ENCODE measurements around the gene FOXF1.

The FOXF1 gene

GRCh38 chr16:86541560-86541959, 31.2 kb downstream of the FOXF1 start:
- H2AFZ ChIP-seq (ENCODE audit: low read length) = no peak overlapping the region
- H3K9me2 ChIP-seq (replicated peaks; ENCODE audit: insufficient read depth, low read length) = no peaks in the 10 kb centered on the region
- no peaks in the 10 kb centered on the region for H3K27me3 ChIP-seq (replicated peaks; ENCODE audit: insufficient read depth, low read length)
- no peaks in the 10 kb centered on the region for H3K36me3 ChIP-seq (replicated peaks; ENCODE audit: insufficient read depth, low read length)
- H3K27ac ChIP-seq (ENCODE audit: low read length) = no peak overlapping the region
- TF ChIP-seq CTCF (IDR thresholded peaks at IDR 0.05; ENCODE audit: low read length) = no peak
- no peaks in the 10 kb centered on the region for H4K20me1 ChIP-seq (ENCODE audit: insufficient read depth, low read length)
- no peaks in the 10 kb centered on the region for H3K9me3 ChIP-seq (replicated peaks; ENCODE audit: insufficient read depth, low read length)
- no peak overlapping the region for H3K9ac ChIP-seq (ENCODE audit: low read length)
- DNase-seq = no peak
- H3K4me3 ChIP-seq (ENCODE audit: low read length) = no peak overlapping the region
- no peaks in the 10 kb centered on the region for H3K79me2 ChIP-seq (ENCODE audit: low read length)
- H3K4me1 ChIP-seq (ENCODE audit: low read length) = no peaks in the 10 kb centered on the region
- H3F3A ChIP-seq (ENCODE audit: insufficient read depth, low read length) = no peaks in the 10 kb centered on the region
- H3K4me2 ChIP-seq (ENCODE audit: low read depth, low read length) = no peak overlapping the region

- DNase-seq = no peak
- H3K4me1 ChIP-seq (ENCODE audit: low read length) = no peaks in the 10 kb centered on the region
- no peaks in the 10 kb centered on the region for H3K9me3 ChIP-seq (replicated peaks; ENCODE audit: insufficient read depth, low read length)
- H3K79me2 ChIP-seq (ENCODE audit: low read length) = no peaks in the 10 kb centered on the region
- no peaks in the 10 kb centered on the region for H4K20me1 ChIP-seq (ENCODE audit: insufficient read depth, low read length)
- H3K36me3 ChIP-seq (replicated peaks; ENCODE audit: insufficient read depth, low read length) = no peaks in the 10 kb centered on the region
- H2AFZ ChIP-seq (ENCODE audit: low read length) = no peak overlapping the region
- no peak overlapping the region for H3K4me3 ChIP-seq (ENCODE audit: low read length)
- H3K4me2 ChIP-seq (ENCODE audit: low read depth, low read length) = no peak overlapping the region
- H3K27ac ChIP-seq (ENCODE audit: low read length) = no peak overlapping the region
- no peaks in the 10 kb centered on the region for H3F3A ChIP-seq (ENCODE audit: insufficient read depth, low read length)
- H3K9me2 ChIP-seq (replicated peaks; ENCODE audit: insufficient read depth, low read length) = no peaks in the 10 kb centered on the region
- TF ChIP-seq EZH2phosphoT487 (IDR thresholded peaks at IDR 0.05; ENCODE audit: low read length) (no peak), CTCF (IDR thresholded peaks at IDR 0.05; ENCODE audit: low read length) (no peak), EZH2 (optimal IDR thresholded peaks at IDR 0.05; ENCODE audit: low read depth, low read length) (no peak)
- H3K27me3 ChIP-seq (replicated peaks; ENCODE audit: insufficient read depth, low read length) = no peaks in the 10 kb centered on the region
- no peak overlapping the region for H3K9ac ChIP-seq (ENCODE audit: low read length)
Observed at GRCh38 chr16:86542756-86543750, 32.7 kb downstream of the FOXF1 start.

- H2AFZ ChIP-seq (ENCODE audit: low read length) = no peak overlapping the region
- no peak overlapping the region for H3K4me2 ChIP-seq (ENCODE audit: low read depth, low read length)
- no peak overlapping the region for H3K4me3 ChIP-seq (ENCODE audit: low read length)
- no peaks in the 10 kb centered on the region for H4K20me1 ChIP-seq (ENCODE audit: insufficient read depth, low read length)
- no peak overlapping the region for H3K9ac ChIP-seq (ENCODE audit: low read length)
- H3K4me1 ChIP-seq (ENCODE audit: low read length) = no peaks in the 10 kb centered on the region
- H3K27me3 ChIP-seq (replicated peaks; ENCODE audit: insufficient read depth, low read length) = no peaks in the 10 kb centered on the region
- no peaks in the 10 kb centered on the region for H3K36me3 ChIP-seq (replicated peaks; ENCODE audit: insufficient read depth, low read length)
- no peaks in the 10 kb centered on the region for H3K79me2 ChIP-seq (ENCODE audit: low read length)
- TF ChIP-seq EZH2phosphoT487 (IDR thresholded peaks at IDR 0.05; ENCODE audit: low read length) (no peak), CTCF (IDR thresholded peaks at IDR 0.05; ENCODE audit: low read length) (no peak), EZH2 (optimal IDR thresholded peaks at IDR 0.05; ENCODE audit: low read depth, low read length) (no peak)
- H3K9me2 ChIP-seq (replicated peaks; ENCODE audit: insufficient read depth, low read length) = no peaks in the 10 kb centered on the region
- no peaks in the 10 kb centered on the region for H3F3A ChIP-seq (ENCODE audit: insufficient read depth, low read length)
- no peak overlapping the region for H3K27ac ChIP-seq (ENCODE audit: low read length)
- no peak for DNase-seq
- no peaks in the 10 kb centered on the region for H3K9me3 ChIP-seq (replicated peaks; ENCODE audit: insufficient read depth, low read length)
Observed at GRCh38 chr16:86545481-86545880, 35.2 kb downstream of the FOXF1 start.

Data from MM.1S (cell line).